ENCODE results near the gene PNMA8A. TPM values are rescaled to one million over a fixed set of nuclear protein-coding genes. Genes with fewer than 3 reads are reported as not detected.

The PNMA8A gene
- polyA plus RNA-seq, 1 donor from 2014 or later, result 234 TPM

- Histone ChIP-seq H3F3A (ENCODE audit: insufficient read depth, low read length, poor library complexity, severe bottlenecking) (no peaks in the 10 kb centered on the region), H3K36me3 (ENCODE audit: insufficient read depth, low read length) (no peaks in the 10 kb centered on the region), H2AFZ (ENCODE audit: low read depth, low read length) (no peak overlapping the region), H3K79me2 (replicated peaks; ENCODE audit: insufficient read depth, low read length) (no peaks in the 10 kb centered on the region), H4K20me1 (ENCODE audit: insufficient read depth) (no peaks in the 10 kb centered on the region), H3K4me3 (ENCODE audit: low read length) (peak overlapping the region; percentile 71), H3K9me2 (ENCODE audit: insufficient read depth, low read length) (no peaks in the 10 kb centered on the region), H3K4me2 (ENCODE audit: low read length) (no peak overlapping the region), H3K9ac (ENCODE audit: low read length) (peak overlapping the region; percentile 54), H3K27me3 (ENCODE audit: insufficient read depth, low read depth, low read length) (peaks cover 42% of the 10 kb centered on the region), H3K27ac (ENCODE audit: low read length) (no peak overlapping the region), H3K9me3 (ENCODE audit: low read length) (peaks cover 14% of the 10 kb centered on the region)
- TF ChIP-seq TAF1 (IDR thresholded peaks at IDR 0.05; ENCODE audit: low read depth) (no peak), SMC3 (conservative IDR thresholded peaks at IDR 0.05; ENCODE audit: poor library complexity) (no peak), MXI1 (conservative IDR thresholded peaks at IDR 0.05; ENCODE audit: poor library complexity, severe bottlenecking) (no peak), EP300 (conservative IDR thresholded peaks at IDR 0.05; ENCODE audit: poor library complexity, severe bottlenecking) (no peak), EZH2 (IDR thresholded peaks at IDR 0.05; ENCODE audit: borderline replicate concordance, insufficient read depth, low read length, poor library complexity, severe bottlenecking) (no peak), RAD21 (conservative IDR thresholded peaks at IDR 0.05) (no peak)
Measured at GRCh38 chr19:46492841-46493235, 21.5 kb upstream of the PNMA8A start.

GRCh38 chr19:46491975-46492682 is 20.8 kb upstream of the PNMA8A start:
- Histone ChIP-seq H3K4me3 (ENCODE audit: low read length) (peak overlapping the region; percentile 71), H4K20me1 (ENCODE audit: insufficient read depth) (no peaks in the 10 kb centered on the region), H3K79me2 (replicated peaks; ENCODE audit: insufficient read depth, low read length) (no peaks in the 10 kb centered on the region), H3K36me3 (ENCODE audit: insufficient read depth, low read length) (no peaks in the 10 kb centered on the region), H3K27me3 (ENCODE audit: insufficient read depth, low read depth, low read length) (peaks cover 42% of the 10 kb centered on the region), H3K4me2 (ENCODE audit: low read length) (no peak overlapping the region), H2AFZ (ENCODE audit: low read depth, low read length) (no peak overlapping the region), H3F3A (ENCODE audit: insufficient read depth, low read length, poor library complexity, severe bottlenecking) (no peaks in the 10 kb centered on the region), H3K9me2 (ENCODE audit: insufficient read depth, low read length) (no peaks in the 10 kb centered on the region), H3K9me3 (ENCODE audit: low read length) (peaks cover 14% of the 10 kb centered on the region), H3K9ac (ENCODE audit: low read length) (peak overlapping the region; percentile 54), H3K27ac (ENCODE audit: low read length) (no peak overlapping the region)
- TF ChIP-seq SMC3 (conservative IDR thresholded peaks at IDR 0.05; ENCODE audit: poor library complexity) (no peak), CTCF (IDR thresholded peaks at IDR 0.05; ENCODE audit: poor library complexity, severe bottlenecking) (no peak), REST (IDR thresholded peaks at IDR 0.05; ENCODE audit: borderline replicate concordance) (no peak), RAD21 (conservative IDR thresholded peaks at IDR 0.05) (no peak)

Measured in neural cell (in vitro differentiated cells).